AG09309 (cell line): ENCODE results near the gene FBXO45.
A peak's percentile ranks its signal among the peaks of the same experiment; 100 is the strongest.
"Not testable (repeated sequence)": the region's sequence is repeated elsewhere in the genome, so short reads cannot be mapped to it uniquely, and the experiment has no call there.

ENCODE experiments used
- DNase-seq: peaks from one replicate; pipeline ENCODE4 v3.0.0-alpha.2; 2010; ENCODE audit warnings: low read depth
- H3K4me3 ChIP-seq: 2 replicates; pipeline ENCODE4 v1.5.1; 2011; ENCODE audit warnings: mild to moderate bottlenecking, low read depth, low read length, moderate library complexity; ENCODE audit not compliant: control insufficient read depth
- CTCF ChIP-seq: IDR thresholded peaks from 2 replicates; pipeline ENCODE4 v1.5.1; 2011; ENCODE audit warnings: mild to moderate bottlenecking, low read depth, low read length, inconsistent platforms; ENCODE audit not compliant: insufficient read depth, control insufficient read depth; ENCODE audit errors: missing control alignments

FBXO45 gene

GRCh38 chr3:196632046-196632751, 63.7 kb downstream of the FBXO45 start:
- no peak for DNase-seq
- TF ChIP-seq CTCF = peak; percentile 33
- H3K4me3 ChIP-seq = peak overlapping the region; percentile 82

- TF ChIP-seq CTCF = no peak
- no peak overlapping the region for H3K4me3 ChIP-seq
- no peak for DNase-seq
These were observed 65.2 kb downstream of the FBXO45 start for GRCh38 chr3:196633555-196634151.

GRCh38 chr3:196634224-196634623, 65.8 kb downstream of the FBXO45 start:
- no peak overlapping the region for H3K4me3 ChIP-seq
- TF ChIP-seq CTCF = no peak
- no peak for DNase-seq

GRCh38 chr3:196634829-196635228, 66.4 kb downstream of the FBXO45 start:
- no peak for DNase-seq
- H3K4me3 ChIP-seq = no peak overlapping the region
- TF ChIP-seq CTCF = no peak

- no peak overlapping the region for H3K4me3 ChIP-seq
- TF ChIP-seq CTCF = no peak
- no peak for DNase-seq
These were observed 68.2 kb downstream of the FBXO45 start for GRCh38 chr3:196636369-196637349.

GRCh38 chr3:196637941-196638340, 69.5 kb downstream of the FBXO45 start:
- DNase-seq = not testable (repeated sequence)

More at GRCh38 chr3:196637941-196638340, 69.5 kb downstream of the FBXO45 start:
- not testable (repeated sequence) for H3K4me3 ChIP-seq
